HG03045 (cell line): ENCODE results near the gene CNTN5.
"Not testable (repeated sequence)": the region's sequence is repeated elsewhere in the genome, so short reads cannot be mapped to it uniquely, and the experiment has no call there.

Source experiments
- ATAC-seq: cut with Tn5 transposase; IDR thresholded peaks from one replicate; pipeline ENCODE4 v1.9.1; 2021; ENCODE audit warnings: mild to moderate bottlenecking, moderate library complexity; ENCODE audit not compliant: unreplicated experiment

Gene CNTN5

GRCh38 chr11:99020352-99021225 is at the start of gene CNTN5:
TSS of gene CNTN5 (plus strand) at chr11:99020949.
- peak; percentile 55 for ATAC-seq

GRCh38 chr11:98979205-98979604 is 41.5 kb upstream of the CNTN5 start:
- no peak for ATAC-seq

DNA sequence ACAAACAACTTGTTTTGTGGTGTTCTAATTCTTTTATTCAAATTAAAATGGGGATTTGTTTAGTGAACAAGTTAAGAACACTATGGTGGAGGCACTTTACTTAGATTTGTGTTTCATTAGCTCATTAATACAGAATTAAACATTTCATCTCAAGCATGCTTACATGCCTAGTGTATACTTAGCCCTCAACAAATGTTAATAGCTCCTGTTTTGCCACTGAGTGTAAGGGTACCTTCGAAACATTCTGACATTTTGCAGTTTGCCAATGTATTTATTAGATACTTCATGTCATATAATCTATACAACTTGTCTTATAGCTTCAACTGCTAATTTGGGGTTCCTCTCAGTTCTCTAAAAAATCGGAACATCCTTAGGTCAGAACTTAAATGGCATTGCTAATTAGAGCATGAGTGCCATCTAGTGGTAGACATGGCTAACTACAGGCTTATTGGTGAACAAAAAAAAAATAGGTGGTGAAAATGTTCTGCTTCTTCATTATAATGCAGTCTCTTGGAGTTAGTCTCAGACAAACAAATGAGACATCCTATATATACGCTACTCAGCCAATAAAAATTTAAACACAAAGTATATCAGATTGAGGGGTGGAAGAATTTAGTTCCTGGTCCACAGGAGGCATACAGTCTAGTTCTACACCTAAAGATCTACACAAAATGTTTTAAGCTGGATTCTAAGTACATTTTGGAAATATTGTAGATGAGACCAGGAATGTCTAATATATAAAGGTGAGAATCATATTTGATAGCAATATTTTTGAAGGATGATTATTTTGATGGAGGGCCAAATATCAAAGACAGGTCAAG is 4.9 kb upstream of the CNTN5 start:
- ATAC-seq, result peak; percentile 45

DNA sequence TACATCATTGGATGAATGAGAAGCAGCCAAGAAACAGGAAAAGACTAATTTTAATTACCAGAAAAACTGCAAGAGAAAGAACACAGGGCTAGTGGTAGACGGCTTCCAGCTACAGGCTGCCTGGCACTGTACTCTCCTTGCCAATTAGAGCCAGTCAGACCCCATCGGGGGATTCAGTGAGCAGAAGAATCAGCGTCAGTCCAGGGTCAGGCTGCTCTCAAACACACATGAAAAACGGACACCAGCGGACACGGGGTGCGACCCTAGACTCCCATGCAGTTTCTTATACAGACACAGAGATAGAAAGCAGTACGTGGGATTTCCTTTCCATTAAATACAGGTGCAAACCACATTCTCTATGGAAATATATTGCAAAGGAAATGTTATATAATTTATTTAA is 1.1 kb upstream of the CNTN5 start:
- no peak for ATAC-seq

DNA sequence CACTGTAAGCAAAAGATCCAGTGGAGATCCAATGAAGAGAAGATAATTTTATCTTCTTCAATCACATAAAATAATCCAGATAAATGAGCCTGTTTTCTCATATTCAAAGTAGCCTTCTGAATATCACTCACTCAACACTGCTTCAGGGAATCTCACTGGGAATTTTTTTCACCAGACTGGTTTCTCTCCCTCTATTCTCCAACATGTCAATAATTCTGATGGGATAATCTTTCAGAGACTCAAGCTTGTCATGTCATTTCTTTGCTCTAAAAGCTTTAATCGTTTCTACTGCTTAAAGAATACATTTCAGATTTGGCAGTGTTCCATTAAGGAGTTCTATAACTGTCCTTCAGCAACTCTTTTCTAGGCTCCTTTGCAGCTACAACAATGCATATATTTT is 16.3 kb downstream of the CNTN5 start:
- ATAC-seq, result no peak

DNA sequence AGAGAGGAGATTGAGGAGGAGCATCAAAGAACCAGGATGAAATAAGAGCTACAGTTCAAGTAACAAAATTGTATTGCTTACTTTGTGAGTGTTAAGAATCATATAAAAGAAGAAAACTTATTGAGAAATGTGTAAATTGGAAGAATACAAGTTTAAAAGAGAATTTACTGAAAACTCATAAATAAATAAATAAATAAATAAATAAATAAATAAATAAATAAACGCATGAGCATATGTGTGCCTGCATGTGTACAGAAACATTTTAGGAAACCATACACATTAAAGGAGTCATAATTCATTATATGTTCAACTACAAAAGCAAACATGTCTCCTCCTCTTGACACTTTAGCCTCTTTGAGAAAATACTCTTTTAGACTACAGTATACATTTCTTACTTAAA is 42.6 kb downstream of the CNTN5 start:
- ATAC-seq, result no peak

GRCh38 chr11:99065121-99065520 is 44.4 kb downstream of the CNTN5 start:
- no peak for ATAC-seq

DNA sequence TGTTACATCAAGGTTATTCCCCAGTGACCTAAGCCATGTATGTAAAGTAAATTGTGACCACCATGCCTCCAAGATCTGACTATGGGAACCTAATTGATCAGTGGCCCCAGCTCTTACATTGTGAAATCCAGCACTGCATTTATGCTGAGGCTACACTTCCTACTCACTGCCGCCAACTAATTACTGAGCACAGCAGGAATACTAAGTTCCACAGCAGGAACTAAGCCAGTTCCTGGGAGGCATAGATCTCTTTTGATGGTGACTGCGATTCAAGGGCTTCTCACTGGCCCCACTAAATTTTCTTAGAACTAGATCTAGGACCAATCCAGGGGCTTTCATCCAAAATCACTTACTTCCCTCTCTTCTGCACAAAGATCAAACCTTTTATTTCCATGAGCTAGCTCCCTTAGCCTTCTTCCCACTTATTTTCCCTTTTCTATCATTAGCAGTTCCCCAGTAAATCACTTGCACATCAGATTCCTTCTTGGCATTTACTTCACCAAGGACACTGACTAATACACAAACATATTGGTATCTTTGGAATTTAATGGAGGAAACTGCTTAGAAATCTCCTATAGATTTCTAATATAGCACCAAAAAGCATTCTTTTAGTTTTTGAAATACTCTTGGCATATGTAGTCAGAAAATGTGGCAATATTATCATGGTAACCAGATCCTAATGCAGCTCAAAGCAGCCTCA is 46.0 kb downstream of the CNTN5 start:
- no peak for ATAC-seq

- ATAC-seq, result no peak
Measured at GRCh38 chr11:99068832-99069231, 48.1 kb downstream of the CNTN5 start.

GRCh38 chr11:99069856-99070444 is 49.2 kb downstream of the CNTN5 start:
- ATAC-seq, result peak; percentile 94

DNA sequence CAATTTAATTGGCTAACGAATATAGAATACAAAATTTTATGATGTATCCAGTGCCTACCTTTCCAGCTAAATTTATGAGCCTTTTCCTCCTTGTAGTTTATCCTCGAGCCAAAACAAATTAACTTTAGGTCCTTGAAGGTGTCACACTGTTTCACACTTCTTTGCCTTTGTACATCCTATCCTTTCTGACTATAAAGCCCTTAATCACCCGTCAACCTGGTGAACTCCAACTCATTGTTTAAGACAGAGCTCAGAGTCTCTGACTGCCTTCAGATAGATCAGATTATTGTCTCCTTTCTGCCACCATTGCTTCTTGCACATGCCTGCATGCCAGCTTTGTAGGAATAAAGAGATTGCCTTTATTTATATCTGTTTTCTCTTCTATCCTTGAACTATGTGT is 58.8 kb downstream of the CNTN5 start:
- no peak for ATAC-seq

GRCh38 chr11:99080154-99080553 is 59.4 kb downstream of the CNTN5 start:
- no peak for ATAC-seq

DNA sequence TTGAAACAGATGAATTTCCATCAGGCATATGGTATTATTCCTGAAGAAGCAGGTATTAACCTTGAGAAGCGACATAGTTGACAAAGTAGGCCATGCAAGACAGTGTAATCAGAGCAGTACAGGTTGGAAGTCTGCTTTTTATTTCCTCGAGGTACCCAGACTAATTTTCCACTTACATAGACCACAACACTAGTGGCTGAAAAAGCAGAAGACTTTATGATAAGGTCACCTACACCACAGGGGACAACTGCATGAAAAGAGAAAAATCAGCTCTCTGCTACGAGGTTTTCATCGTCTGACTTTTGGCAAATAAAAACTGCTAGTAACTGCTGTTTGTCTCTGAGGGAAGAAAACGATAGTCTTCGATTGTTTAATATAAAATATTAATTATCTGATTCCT is 77.5 kb downstream of the CNTN5 start:
- ATAC-seq, result no peak

- peak; percentile 96 for ATAC-seq
Measured at GRCh38 chr11:99098751-99099150, 78.0 kb downstream of the CNTN5 start.

DNA sequence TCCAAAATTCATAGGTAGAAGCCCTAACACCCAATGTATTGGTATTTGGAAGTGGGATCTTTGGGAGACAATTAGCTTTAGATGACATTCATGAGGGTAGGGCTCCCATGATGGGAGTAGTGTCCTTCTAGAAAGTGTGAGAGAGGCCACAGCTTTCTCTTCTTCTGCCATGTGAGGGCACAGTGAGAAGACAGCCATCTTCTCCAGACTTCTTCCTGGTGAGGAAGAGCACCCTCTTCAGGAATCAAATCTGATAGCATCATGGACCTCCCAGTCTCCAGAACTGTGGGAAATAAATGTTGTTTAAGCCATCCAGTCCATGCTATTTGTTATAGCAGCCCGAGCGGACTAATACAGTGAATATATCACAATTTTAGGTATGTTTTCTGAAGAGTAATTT is 96.9 kb downstream of the CNTN5 start:
- ATAC-seq, result no peak

DNA sequence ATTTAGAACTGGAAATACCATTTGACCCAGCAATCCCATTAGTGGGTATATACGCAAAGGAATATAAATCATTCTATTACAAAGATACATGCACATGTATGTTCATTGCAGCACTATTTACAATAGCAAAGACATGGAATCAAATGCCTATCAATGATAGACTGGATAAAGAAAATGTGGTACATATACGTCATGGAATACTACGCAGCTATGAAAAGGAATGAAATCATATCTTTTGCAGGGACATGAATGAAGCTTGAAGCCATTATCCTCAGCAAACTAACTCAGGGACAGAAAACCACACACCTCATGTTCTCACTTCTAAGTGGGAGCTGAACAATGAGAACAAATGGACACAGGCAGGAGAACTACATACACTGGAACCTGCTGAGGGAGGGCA is 113.1 kb downstream of the CNTN5 start:
- ATAC-seq, result not testable (repeated sequence)

GRCh38 chr11:99135508-99135907 is 114.8 kb downstream of the CNTN5 start:
- ATAC-seq, result no peak

DNA sequence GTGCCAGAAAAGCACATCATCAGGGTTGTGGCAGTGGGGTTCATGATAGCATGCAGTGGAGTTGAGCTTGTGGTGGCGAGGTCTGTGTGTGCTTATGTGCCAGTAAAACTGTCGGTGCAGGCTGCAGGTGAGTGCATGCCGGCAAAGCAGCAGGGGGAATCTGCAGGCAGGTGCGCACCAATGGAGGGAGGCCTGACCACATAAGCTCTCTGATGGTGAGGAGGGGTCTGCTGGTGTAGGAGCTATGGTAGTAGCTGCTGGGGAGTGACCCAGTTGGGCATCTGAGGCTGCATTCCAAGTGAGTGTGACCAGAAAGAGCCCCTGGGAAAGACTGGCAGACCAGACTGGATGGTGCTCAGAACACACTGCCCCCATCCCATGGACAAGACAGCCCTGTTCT is 121.5 kb downstream of the CNTN5 start:
- no peak for ATAC-seq

- ATAC-seq, result peak; percentile 53
Measured at GRCh38 chr11:99148352-99148751, 127.6 kb downstream of the CNTN5 start.

GRCh38 chr11:99154277-99154676 is 133.5 kb downstream of the CNTN5 start:
- ATAC-seq, result no peak

DNA sequence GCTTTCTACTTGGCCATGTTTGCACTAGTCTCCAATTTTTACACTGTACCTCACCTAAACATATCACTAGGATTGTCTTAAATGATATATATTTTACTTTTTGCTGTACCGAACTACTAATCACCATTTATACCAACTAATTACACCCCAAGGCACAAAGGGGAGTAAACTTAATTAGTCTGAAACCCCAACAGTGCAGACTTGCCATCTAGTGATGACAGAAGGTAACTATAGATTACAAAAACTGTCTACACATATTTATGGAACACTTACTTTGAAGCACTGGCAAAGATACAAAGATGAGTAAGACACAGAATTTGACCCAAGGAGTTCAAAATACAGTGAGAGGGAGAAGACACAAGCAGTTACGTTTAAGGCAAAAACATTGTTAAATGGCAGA is 139.7 kb downstream of the CNTN5 start:
- no peak for ATAC-seq
